GM18502 (cell line): ENCODE data around the gene PPP1R1B.
"Not testable (repeated sequence)": the region's sequence is repeated elsewhere in the genome, so short reads cannot be mapped to it uniquely, and the experiment has no call there.

Experiments used
- ATAC-seq: cut with Tn5 transposase; IDR thresholded peaks from one replicate; pipeline ENCODE4 v1.9.1; 2021; ENCODE audit warnings: mild to moderate bottlenecking; ENCODE audit not compliant: unreplicated experiment, poor library complexity

The PPP1R1B gene

GRCh38 chr17:39626171-39627046, at the start of gene PPP1R1B:
Gene PPP1R1B, plus strand, starts transcription at chr17:39626952. Its CDS starts 441 bp downstream, at chr17:39627393.
- ATAC-seq: no peak

GRCh38 chr17:39578272-39578671, 48.5 kb upstream of the PPP1R1B start:
- ATAC-seq: no peak

DNA sequence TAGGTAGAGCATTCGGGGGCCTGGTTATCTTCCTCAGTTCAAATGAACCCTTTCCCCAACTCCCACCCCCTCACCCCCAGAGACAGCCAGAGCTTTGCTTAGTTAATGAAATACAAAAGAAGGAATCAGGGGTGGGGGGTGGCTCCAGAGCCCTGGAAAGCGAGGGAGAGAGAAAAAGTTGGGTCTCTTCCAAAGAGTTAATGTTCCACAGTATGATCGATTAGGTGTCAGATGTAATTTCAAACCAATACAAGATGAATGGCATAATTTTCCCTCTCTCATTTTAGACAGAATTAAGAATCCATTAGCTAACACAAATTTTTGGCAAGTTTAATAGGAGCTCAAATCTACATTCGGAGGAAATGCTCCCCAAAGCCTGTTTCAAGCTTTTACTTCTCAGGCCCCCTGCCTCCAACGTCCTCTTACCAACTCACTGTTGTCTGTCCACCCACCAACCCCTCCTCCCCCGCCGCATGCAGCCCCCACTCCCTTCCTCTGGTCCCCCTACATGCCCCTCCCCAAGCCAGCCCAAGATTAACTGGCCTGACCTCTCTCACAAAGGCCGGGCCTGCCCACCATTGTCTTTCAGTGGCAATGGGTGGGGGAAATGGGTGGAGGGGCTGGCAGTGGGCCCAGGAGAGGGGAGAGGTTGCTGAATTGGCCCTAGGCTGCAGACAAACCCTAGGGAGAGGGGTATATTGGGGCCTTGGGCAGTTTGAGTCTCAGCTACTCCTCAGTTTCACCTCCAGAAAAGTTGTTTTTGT, 47.3 kb upstream of the PPP1R1B start:
- no peak for ATAC-seq

DNA sequence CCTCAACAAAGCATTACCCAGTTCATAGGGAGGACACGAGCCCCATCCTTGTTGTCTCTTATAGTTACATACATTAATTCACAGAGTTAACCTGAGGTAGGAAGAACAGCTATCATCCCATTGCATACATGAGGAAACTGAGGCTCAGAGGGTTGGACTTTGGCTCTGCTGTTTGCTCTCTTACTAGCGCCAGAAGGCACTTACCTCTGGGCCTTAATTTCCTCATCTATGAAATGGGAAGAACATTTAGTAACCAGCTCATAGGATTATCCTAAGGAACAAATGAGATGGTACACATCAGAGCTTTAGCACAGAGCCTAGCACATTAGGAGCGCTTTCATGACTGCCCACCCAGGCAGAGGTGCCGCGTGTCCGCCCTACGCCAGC, 46.7 kb upstream of the PPP1R1B start:
- ATAC-seq: no peak

GRCh38 chr17:39581071-39581758, 45.5 kb upstream of the PPP1R1B start:
- no peak for ATAC-seq

- ATAC-seq: no peak
Observed at GRCh38 chr17:39581759-39582085, 45.0 kb upstream of the PPP1R1B start.

GRCh38 chr17:39582658-39583057, 44.1 kb upstream of the PPP1R1B start:
- no peak for ATAC-seq

DNA sequence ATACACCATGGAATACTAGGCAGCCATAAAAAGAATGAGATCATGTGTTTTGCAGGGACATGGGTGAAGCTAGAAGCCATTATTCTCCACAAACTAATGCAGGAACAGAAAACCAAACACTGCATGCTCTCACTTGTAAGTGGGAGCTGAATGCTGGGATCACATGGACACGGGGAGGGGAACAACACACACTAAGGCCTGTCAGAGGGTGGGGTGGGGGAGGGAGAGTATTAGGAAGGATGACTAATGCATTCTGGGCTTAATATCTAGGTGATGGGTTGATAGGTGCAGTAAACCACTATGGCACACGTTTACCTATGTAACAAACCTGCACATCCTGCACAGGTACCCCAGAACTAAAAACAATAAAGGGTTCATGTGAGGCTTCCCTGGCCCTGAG, 36.6 kb upstream of the PPP1R1B start:
- not testable (repeated sequence) for ATAC-seq

- ATAC-seq: no peak
Observed at GRCh38 chr17:39591958-39592954, 34.5 kb upstream of the PPP1R1B start.

DNA sequence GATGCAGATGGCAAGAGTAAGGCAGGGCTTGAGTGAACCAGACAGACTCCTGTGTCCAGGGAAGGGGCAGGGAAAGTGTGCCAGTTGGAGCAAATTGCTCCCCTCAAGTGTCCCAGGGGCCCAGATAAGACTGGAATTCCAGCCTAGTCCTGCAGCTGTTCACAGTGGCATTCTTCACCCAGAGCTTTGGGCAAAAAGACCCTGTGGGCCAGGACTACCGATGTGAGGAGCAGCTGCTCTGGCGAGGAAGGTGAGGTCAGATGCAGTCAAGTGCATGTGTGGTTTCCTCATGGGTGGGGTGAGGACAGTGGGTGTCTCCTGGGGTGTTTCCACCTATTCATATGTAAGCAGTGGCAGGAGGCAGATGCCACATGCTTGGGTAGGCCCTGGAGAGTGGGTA, 33.4 kb upstream of the PPP1R1B start:
- no peak for ATAC-seq

- ATAC-seq: no peak
Observed at GRCh38 chr17:39595294-39595693, 31.5 kb upstream of the PPP1R1B start.

DNA sequence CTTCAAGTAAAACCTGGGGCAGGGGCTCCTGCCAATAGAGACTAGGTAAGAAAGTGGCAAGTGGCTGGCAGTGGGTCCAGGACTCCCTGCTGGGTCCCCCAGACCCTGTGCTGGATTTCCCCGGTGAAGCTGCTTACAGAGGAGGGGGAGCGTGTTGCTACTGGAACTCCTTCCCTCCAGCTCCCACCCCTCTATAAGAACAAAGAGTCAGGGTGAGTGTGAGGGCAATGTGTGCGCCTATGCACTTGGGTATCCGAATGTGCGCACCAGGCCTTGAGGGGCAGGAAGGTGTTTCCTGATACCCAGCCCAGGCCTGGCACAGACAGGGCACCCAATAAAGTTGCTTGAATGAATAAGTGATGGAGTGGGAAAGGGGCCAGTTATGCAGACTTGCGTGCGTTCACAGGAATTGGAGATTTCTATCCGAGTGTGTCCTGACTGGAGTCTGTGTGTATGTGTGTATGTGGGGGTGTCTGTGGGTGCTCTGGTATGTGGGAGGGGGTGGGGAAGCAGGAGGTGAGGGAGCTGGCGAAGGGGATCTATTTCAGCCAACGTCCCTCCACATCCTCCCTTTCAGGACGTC, 30.7 kb upstream of the PPP1R1B start:
- no peak for ATAC-seq

DNA sequence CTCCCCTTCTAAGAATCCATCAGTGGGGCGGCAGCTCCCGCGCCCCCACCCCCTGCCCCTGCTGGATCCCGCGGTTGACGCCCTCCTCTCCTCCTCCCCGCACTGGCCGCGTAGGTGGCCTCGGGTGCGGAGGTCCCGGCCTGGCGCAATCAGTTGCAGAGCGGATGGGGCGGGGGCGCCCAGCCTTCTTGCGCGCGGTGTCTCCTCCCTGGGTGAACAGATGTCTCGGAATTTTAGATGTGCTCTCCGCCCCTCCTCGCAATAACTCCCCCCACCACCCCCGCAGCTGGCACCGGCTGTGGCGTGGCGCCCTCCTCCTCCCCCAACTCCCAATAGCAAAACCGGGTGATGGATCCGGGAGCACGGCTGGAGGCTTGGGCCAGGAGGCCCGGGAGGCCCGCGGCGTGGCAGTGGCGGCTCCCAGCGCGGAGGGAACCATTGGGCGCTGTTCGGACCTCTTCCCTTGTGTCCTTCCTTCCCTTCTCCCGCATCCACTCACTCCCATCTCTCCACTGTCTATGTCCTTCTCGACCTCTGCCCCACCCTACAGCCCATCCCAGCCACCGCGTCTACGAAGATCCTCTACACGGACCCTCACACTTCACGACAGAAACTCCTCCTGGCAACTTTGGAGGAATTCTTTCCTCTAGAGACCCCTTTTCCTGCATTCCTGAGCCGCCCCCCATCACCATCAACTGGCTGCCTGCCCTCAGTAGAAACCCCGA, 30.0 kb upstream of the PPP1R1B start:
- ATAC-seq: no peak

- no peak for ATAC-seq
Observed at GRCh38 chr17:39597372-39598046, 29.2 kb upstream of the PPP1R1B start.

DNA sequence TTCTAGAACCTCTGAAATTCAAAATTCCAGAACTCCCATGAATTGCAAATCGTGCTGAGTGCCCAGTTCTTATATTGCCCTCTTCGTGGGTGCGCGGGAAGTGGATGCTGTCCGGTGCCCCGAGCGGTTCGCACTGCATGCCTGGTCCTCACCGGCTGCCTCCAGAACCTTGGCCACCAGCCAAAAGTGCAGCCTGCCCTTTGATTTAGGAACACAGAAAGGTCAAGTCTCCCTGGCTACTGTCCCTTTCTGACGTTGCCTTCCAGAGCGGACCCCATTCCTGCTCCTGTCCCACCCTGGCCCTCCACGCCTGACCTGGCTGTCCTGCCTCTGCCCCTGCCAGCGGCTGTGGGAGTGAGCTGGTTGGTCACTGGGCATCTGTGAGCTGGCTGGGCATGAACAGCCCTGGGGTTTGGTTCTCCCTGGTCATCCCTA, 28.7 kb upstream of the PPP1R1B start:
- no peak for ATAC-seq

- no peak for ATAC-seq
Observed at GRCh38 chr17:39598630-39599003, 28.1 kb upstream of the PPP1R1B start.

DNA sequence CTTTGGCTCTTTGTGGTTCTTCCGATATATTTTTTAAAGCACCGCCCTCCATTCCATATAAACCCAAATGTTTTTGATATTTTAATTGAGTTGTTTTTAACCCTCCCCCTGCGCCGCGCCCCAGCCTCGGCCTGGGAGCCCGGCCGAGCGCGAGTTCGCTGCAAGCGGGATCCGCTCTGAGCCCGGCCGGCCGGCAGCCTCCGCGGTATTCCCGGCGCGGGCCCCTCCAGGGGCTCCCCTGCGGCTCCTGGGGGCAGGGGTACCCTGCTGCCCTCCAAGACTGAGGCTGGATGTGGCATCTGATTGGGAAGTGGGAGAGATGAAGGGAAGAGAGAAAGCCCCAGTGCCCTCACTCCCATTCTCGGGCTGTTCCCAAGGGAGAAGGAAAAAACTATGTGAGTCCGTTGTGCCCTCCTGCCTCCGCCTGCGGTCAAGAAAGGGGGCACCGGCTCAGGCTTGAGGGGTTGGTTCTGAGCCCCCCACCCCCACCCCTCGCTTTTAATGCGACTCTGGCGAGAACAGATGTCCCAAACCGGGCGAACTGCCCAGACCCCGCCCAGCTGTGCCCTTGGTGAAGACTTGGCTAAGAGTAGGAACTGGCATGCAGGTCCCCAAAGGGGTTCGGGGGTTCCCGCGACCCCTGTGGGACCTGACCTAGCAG, 27.6 kb upstream of the PPP1R1B start:
- no peak for ATAC-seq
